H4 (cell line): ENCODE results near the gene STMN3. TPM values are rescaled to one million over a fixed set of nuclear protein-coding genes. Genes with fewer than 3 reads are reported as not detected.
"Not testable (repeated sequence)": the region's sequence is repeated elsewhere in the genome, so short reads cannot be mapped to it uniquely, and the experiment has no call there.

Source experiments
- DNase-seq: peaks from one replicate; pipeline ENCODE4 v3.0.0-alpha.2; 2015; ENCODE audit warnings: low spot score
- total RNA-seq: library from RNA; depleted of rRNA; stranded (reverse); fragments of >200 nt; shearing (Covaris generic); gene quantifications from 2 replicates; pipeline ENCODE4 v1.2.3, GENCODE V29; 2014

STMN3 gene
- total RNA-seq, 1 experiment from 2014 or later, result 9.4 TPM

DNA sequence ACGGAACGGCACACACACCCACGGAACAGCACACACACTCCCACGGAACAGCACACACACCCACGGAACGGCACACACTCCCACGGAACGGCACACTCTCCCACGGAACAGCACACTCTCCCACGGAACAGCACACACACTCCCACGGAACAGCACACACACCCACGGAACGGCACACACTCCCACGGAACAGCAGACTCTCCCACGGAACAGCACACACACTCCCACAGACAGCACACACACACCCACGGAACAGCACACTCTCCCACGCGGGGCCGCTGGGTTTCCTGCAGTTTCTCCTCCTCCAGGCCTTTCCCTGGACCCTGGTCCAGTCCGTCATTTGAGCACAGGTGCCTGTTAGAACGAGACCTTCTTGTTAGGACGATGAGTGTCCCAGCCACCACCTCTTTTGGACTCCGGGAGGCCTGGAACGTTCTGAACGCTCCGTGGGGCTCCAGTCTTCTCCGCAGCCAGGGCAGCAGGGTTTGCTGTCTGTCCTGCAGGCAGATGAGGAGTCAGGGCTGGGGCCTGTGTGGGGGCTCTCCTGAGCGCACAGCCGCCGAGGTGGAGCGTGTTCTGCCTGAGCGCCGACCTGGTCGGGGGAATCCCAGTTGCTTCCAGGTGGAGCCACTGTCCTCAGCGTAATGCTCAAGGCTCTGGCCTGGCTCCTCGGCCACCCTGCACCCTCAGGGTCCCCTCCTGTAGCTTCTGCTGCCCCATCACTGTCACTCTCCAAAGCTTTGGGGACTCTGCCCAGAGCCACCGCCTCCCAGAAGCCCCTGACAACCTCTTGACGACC, 25.6 kb upstream of the STMN3 start:
- DNase-seq, result no peak

DNA sequence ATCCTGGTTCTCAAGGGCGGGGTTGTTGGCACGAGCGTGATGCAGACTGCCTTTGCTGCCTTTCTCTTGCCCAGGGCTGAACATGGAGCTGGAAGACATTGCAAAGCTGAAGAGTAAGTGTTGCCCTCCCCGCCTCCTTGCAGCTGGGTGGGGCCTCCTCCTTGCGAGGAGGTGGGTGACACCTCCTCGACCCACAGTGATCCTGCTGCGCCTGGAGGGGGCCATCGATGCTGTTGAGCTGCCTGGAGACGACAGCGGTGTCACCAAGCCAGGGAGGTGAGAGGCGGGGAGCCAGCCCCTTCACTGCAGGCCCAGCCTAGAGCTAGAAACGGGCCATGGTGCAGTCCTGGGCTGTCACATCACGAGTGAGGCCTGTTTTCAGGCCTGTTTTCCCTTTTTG, 24.8 kb upstream of the STMN3 start:
- no peak for DNase-seq

DNA sequence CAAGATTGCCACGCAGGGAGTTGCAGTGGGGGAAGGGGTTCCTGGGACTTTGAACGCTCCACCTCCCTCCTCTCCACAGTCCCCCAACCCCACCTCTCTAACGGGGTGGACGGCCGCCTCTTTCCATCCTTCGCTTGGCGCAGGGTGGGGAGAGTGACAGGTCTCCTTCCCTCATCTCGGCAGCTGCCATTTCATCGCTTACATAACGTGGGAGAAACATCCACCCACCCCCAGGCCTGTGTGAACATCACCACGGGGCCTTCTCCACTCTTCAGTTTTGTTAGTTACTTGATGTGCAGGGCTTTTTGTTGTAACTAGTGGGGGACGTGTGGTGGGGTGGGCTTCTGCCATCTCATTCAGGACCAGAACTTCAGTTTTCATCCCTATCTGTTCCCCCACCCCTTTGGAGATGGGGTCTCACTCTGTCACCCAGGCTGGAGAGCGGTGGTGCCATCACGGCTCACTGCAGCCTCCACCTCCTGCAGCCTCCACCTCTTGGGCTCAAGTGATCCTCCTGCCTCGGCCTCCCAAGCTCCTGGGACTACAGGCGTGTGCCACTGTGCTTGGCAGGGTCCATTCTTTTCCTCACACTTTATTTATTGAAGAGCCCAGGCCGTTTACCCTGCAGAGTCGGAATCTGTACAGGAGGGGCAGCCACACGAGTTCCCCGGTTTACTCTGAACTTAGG, 22.6 kb upstream of the STMN3 start:
- no peak for DNase-seq

DNA sequence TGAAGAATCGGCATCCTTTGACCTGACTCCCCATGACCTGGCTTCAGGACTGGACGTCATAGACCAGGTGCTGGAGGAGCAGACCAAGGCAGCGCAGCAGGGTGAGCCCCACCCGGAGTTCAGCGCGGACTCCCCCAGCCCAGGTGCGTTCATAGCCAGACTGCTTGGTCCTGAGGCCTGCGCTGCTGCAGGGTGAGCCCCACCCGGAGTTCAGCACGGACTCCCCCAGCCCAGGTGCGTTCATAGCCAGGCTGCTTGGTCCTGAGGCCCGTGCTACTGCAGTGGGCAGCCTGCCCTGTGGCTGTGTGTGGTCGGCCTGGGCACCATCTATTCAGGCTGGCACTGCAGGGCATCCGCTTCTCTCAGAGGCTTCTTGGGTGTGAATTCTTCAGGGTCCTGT, 20.7 kb upstream of the STMN3 start:
- no peak for DNase-seq

DNA sequence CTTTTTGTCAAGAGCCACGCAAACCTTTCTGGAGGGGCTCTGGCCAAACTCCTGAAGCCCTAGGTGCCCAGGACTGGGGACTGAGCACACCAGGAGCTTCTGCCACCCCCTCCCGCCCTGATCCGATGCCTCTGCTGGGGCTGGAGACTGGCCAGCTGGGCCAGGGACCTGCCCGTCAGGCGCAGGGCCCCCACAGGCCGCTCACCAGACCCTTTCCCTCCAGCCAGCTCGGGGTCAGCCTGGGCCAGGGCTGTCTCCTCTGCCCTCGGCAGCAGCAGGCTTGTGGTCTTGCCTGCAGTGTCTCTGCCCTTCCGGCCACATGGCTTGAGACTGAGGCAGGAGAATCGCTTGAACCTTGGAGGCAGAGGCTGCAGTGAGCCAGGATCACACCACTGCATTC, 19.4 kb upstream of the STMN3 start:
- no peak for DNase-seq

DNA sequence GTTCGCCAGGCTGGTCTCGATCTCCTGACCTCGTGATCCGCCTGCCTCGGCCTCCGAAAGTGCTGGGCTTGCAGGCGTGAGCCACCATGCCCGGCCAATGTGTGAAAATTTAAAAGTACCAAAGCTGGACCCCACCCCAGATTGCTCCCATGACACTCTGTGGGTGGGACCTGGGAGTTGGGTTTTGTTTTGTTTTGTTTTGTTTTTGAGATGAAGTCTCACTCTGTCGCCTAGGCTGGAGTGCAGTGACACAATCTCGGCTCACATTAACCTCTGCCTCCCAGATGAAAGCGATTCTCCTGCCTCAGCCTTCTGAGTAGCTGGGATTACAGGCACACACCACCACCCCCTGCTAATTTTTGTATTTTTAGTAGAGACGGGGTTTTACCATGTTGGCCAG, 18.5 kb upstream of the STMN3 start:
- not testable (repeated sequence) for DNase-seq

DNA sequence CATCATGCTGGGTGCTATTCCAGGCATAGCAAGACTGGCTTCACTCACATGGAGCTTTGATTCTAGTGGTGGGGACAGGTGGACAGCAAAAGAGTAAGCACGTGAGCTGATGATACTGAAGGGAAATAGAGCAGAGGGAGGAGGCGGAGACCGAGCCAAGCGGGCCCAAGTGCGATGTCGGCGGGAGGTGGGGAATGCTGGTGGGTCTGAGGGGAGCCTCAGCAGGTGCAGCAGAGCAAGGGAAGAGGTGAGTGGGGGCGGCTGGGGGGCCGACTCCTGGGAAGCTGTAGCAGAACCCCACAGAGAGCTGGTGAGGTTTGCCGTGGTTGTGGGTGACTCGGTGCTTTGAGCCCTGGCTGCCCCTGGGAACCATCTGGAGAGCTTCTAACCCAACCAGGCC, 15.1 kb upstream of the STMN3 start:
- no peak for DNase-seq

DNA sequence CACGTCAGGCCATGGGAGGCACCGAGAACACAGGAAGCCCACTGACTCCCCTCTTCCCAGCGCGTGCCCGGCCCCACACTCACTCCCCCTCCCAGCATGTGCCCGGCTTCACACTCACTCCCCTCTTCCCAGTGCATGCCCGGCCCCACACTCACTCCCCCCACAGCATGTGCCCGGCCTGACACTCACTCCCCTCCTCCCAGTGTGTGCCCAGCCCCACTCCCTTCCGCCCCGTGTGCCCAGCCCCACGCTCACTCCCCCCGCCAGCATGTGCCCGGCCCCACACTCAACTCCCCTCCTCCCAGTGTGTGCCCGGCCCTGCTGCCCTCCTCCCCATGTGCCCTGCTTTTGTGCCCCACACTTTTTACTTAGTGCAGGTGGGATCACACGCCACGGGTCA, 14.6 kb upstream of the STMN3 start:
- DNase-seq, result no peak

DNA sequence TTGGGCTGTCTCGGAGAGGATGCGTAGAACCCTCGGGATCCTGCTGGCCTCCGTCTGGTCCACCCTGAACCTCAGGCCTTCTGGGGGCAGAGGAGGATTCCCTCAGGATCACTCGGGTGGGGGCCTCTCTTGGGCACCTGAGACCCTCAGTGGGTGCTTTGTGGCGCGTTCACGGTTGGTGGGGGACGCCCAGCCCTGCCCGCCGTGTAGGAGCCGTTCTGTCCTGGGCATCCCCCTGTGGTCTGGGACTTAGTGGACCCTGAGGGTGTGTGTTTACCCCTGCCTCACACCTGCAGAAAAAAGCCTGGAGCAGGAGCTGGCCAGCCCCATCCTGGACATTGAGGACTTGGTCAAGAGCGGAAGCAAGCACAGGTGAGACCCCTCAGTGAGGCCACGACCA, 12.5 kb upstream of the STMN3 start:
- no peak for DNase-seq

DNA sequence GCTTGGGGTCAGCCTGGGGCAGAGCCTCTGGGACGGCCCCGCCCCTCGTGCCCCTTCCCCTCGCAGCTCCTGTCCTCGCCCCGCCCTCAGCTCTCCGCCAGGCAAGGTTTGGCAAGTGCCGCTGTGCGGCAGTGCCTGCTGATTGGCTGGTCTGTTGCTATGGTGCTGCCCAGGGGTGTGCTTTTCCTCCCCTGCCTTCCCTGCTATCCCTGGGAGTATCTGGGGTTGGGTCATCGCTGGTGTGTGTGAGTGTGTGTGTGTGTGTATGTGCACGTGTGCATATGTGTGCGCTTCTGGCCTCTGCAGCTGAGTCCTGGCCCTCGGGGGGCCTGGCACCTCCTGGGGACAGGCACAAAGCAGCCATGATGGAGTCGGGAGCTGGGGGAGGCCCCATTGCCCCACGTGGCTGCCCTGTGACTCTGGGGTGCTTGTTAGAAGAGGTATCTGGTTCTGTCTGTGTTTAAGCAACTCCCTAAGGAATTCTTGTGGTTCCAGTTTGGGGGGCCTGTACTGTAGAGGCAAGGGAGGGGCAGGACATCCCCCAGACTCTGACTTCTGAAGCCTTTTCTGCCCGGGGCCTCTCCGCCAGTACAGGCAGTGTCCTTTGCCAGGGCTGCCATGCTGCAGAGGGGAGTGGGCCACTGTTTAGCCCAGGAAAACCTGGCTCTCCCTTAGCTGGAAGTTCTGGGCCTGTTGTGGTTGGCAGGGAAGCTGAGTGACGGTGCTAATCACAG, 11.8 kb upstream of the STMN3 start:
- no peak for DNase-seq

DNA sequence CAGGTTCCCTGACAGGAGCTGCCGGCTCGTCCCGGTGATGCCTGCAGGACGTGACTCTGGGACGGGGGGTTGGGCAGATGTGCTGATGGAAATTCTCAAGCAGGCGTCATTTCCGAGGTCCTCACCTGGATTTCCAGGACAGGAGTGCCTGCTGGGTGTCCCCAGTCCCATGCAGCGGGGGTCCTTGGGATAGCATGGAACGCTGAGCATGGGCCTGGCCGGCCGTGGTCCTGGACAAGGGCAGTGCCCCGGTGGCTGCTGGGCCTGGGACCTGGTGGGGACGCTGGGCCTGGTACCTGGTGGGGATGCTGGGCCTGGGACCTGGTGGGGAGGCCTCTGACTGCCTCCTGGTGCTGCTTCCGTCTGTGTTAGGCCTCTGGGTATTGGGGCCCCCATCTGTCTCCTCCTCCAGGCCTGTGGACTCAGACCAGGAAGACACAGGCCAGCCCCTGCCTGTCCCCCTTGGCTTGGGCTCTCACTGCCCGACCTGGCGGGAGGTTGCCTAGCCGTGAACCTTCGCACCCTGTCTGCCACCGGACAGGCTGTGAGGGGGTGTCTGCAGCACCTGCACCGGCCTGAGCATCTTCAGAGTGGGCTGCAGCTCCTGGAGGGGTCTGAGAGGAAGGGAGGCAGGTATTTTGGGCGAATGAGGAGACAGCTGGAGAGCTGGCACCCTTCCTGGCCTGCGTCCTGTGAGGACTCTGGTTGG, 11.1 kb upstream of the STMN3 start:
- no peak for DNase-seq

DNA sequence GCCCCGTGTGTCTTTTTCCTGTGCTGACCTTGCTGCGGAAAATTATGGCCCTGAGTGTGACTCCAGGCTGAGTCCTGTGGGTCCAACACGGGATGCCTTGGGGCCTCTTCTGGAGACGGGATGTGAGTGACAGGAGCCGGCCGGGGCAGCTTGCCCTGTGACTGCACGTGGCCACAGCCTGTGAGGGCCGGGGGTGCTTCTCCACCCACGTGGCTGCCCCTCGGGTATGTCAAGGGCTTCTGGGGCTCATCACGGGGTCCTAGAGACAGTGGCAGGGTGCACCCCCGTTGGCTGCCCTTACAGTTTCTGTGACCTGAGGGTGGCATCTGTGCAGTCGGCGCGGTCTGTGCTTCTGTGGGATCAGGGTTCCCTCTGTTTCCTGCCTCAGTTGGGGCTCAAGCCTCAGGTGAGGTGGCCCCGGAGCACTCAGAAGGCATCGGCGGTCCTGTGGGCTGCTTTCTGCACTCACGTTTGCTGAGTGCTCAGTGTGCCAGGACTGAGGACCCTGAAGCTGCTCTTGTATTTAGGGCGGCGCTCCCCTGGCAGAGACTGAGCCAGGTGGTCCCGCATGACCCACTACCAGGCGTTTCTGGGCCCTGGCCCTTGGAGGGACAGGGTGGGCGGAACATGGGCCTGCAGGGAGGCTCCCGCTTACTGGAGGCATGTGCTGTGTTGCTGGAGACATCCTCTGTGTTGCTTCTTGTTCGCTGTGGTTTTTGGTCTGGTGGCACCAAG, 10.3 kb upstream of the STMN3 start:
- DNase-seq, result no peak

DNA sequence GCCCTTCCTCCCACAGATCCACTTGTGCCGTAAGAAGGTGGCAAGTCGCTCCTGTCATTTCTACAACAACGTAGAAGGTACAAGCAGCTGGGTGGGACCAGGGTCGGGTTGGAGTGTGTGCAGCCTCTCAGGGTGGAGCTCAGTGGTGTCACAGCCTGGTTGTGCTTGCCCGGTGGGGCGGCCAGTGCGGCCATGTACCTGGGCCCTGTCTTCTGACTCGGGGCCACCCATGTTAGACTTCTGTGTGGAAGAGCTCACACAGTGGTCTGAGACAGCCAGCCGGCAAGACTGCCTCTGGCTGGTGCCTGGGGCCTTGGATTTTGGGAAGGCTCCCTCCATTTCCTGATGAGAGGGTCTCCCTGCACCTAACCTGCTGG, 9.6 kb upstream of the STMN3 start:
- DNase-seq, result no peak

DNA sequence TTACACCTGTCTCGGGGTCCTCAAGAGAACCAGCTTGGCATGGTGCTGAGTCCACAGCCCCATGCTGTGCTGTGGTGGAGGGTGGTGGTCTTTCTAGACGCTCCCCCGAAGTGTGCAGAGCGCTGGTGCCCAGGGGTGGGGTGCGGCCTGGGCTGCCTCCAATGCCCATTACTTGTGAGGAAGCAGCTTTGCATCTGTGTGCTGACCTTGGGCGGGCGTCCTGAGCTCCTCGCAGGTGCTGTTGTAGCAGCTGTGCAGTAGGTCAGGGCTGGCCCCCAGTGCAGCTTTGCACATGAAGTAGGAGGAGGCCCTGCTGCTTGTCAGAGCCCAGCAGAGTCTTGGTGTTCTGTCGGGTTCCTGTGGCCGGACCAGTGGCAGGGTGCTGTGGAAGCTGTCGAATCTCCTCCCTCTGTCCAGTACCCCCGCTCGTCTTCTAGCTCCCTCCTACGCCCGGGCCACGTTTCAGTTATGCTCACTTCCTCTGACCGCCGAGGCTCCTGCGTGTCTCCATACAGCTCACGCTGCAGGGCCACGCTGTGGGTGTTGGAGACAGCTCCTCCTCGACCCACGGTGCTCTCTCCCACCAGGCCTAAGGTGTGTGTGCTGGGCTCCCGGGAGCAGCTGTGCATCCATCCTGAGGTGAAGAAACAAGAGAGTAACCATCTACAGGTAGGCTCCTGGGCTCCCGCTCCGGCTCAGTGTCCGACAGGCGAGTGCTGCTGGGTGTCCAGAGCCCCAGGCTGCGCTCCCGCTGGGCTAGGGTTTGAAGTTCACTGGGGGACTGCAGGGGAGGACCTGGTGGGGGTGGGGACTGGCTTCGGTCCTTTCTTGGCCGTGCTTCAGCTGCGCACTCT, 9.0 kb upstream of the STMN3 start:
- DNase-seq, result no peak

DNA sequence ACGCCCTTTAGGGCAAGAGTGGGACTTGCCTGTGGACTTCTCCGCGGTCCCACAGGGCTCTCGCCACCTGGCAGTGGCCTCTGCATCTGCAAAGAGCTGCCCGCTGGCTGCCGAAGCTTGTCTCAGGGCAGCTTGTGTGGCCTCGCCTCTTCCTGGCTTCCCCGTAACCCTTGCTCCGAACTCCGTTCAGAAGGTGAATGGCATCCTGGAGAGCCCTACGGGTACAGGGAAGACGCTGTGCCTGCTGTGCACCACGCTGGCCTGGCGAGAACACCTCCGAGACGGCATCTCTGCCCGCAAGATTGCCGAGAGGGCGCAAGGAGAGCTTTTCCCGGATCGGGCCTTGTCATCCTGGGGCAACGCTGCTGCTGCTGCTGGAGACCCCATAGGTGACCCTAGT, 7.9 kb upstream of the STMN3 start:
- no peak for DNase-seq

DNA sequence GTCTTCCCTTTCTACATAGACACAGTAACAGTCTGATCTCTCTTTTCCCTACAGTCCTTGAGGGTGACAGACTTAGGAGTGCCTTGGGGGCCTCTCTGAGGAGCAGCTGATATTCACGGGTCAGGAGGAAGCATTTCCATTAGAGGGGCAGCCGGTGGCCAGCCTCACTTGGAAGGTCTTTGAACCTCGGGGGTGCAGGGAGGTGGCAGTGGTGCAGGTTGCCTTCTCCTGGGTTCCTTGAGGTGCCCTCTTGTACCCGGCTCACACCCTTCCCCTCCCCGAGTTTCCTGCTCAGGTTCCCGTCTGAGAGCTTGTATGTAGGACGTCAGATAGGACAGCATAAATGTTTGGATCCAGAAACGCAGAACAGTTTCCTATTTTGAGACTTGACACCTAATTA, 7.4 kb upstream of the STMN3 start:
- no peak for DNase-seq

DNA sequence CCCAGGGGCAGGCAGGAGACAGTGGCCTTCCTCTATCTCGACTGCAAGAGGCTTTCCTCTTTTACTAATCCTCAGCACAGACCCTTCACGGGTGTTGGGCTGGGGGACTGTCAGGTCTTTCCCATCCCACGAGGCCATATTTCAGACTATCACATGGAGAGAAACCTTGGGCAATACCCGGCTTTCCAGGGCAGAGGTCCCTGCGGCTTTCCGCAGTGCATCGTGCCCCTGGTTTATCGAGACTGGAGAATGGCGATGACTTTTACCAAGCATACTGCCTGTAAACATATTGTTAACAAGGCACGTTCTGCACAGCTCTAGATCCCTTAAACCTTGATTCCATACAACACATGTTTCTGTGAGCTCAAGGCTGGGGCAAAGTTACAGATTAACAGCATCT, 7.0 kb upstream of the STMN3 start:
- not testable (repeated sequence) for DNase-seq

DNA sequence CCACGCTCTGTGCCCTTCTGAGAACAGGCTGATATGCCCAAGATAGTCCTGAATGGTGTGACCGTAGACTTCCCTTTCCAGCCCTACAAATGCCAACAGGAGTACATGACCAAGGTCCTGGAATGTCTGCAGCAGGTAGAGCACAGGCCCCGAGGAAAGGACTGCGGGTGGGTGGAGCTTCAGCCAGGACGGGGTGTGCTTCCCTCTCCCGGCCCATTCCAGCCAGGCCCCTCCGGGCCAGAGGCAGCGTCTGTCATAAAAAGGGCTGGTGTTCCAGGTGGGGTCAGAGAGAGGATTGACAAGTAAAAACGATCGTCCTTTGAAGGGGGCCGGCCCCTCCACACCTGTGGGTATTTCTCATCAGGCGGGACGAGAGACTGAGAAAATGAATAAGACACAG, 6.1 kb upstream of the STMN3 start:
- no peak for DNase-seq

DNA sequence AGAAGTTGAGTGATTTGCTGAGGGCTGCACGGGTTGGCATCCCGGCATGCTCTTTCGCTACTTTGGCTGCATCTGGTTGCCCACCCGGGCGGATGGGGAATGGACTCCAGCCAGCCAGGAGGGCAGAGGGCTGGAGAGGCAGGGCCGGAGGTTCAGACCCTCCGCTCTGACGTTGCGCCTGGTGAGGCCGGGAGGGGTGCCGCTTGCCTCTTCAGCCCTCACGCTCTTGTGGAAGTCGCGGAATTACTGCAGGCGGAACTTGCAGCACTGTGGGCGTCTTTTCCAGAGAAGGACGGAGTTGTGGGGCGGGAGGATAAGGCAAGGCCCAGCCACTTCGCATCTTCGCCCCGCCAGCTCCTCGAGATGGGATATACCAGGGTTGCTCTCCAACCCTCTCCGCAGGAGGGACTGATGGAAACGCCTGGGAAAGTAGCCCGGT, 5.5 kb upstream of the STMN3 start:
- no peak for DNase-seq

DNA sequence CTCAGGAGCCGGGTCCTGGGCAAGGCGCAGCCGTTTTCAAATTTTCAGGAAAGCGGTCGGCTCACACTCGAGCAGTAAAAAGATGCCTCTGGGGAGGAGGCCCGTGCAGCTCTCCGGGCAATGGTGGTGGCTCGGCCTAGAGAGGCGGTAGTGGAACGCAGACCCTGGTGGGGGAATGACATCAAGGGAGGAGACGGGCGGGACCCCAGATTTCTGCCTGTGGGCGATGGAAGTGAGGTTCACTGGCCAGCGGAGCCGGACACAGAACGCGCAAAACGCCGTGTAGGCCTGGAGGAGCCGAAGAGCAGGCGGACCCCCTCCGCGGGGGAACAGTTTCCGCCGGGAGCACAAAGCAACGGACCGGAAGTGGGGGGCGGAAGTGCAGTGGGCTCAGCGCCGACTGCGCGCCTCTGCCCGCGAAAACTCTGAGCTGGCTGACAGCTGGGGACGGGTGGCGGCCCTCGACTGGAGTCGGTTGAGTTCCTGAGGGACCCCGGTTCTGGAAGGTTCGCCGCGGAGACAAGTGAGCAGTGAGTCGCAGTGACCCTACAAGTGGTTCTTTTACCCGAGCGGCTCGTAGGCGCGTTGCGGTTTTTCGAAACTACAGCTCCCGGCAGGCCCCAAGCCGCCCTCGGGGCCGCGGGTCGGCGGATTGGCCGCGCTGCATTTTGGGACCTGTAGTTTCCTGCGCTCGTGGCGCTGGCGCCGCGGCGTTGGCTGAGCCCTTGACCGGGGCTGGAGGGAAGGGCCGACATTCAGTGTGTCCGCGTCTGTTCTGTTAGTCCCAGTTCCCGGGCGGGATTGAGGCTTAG, 4.9 kb upstream of the STMN3 start, which contains the start of gene RTEL1:
Gene RTEL1, plus strand, starts transcription at position 376 of the 812 bp plus-strand sequence. CDS start 1,091 bp downstream, outside the sequence.
- peak; percentile 69 for DNase-seq
